HEK293T (cell line): ENCODE measurements around the gene ARID4A.

Experiments used
- CTCF ChIA-PET: fragments of 350-600 bp; formaldehyde crosslinking; extraction: SDS; loops from one replicate; lab custom pipeline; 2021; ENCODE audit warnings: antibody characterized with exemption, inconsistent platforms; lab: Yijun Ruan, JAX
- POLR2A ChIA-PET: fragments of 350-600 bp; formaldehyde crosslinking; extraction: SDS; loops from one replicate; lab custom pipeline; 2020; ENCODE audit warnings: antibody characterized with exemption, inconsistent platforms; lab: Yijun Ruan, JAX
- DNase-seq: peaks from one replicate; pipeline ENCODE4 v3.0.0; 2012; ENCODE audit warnings: mixed read lengths; ENCODE audit errors: extremely low spot score
- ARNT ChIP-seq: fragments of 450-650 bp; IDR thresholded peaks from 2 replicates; pipeline ENCODE4 v1.6.1; 2017; ENCODE audit warnings: mild to moderate bottlenecking
- BHLHE40 ChIP-seq: fragments of 450-650 bp; IDR thresholded peaks from 2 replicates; pipeline ENCODE4 v1.6.1; 2016; ENCODE audit warnings: mild to moderate bottlenecking, moderate library complexity, borderline replicate concordance
- CTBP1 ChIP-seq: fragments of 450-650 bp; IDR thresholded peaks from 2 replicates; pipeline ENCODE4 v1.6.1; 2016; ENCODE audit warnings: borderline replicate concordance
- ELF4 ChIP-seq: fragments of 450-650 bp; IDR thresholded peaks from 2 replicates; pipeline ENCODE4 v1.6.1; 2017; ENCODE audit warnings: antibody characterized with exemption
- FOXA1 ChIP-seq: fragments of 450-650 bp; IDR thresholded peaks from 2 replicates; pipeline ENCODE4 v1.6.1; 2016; ENCODE audit warnings: mild to moderate bottlenecking
- FOXK2 ChIP-seq: fragments of 450-650 bp; IDR thresholded peaks from 2 replicates; pipeline ENCODE4 v1.6.1; 2016; ENCODE audit warnings: mild to moderate bottlenecking
- FOXM1 ChIP-seq: fragments of 450-650 bp; IDR thresholded peaks from 2 replicates; pipeline ENCODE4 v1.6.1; 2017; ENCODE audit warnings: mild to moderate bottlenecking, borderline replicate concordance
- HDGF ChIP-seq: fragments of 450-650 bp; IDR thresholded peaks from 2 replicates; pipeline ENCODE4 v1.6.1; 2017; ENCODE audit warnings: antibody characterized with exemption, borderline replicate concordance
- L3MBTL2 ChIP-seq: fragments of 450-650 bp; conservative IDR thresholded peaks from 2 replicates; pipeline ENCODE4 v1.6.1; 2016; ENCODE audit warnings: mild to moderate bottlenecking
- LEF1 ChIP-seq: fragments of 450-650 bp; IDR thresholded peaks from 2 replicates; pipeline ENCODE4 v1.6.1; 2017; ENCODE audit warnings: mild to moderate bottlenecking, borderline replicate concordance
- NFRKB ChIP-seq: fragments of 450-650 bp; IDR thresholded peaks from 2 replicates; pipeline ENCODE4 v1.6.1; 2016; ENCODE audit warnings: mild to moderate bottlenecking, moderate library complexity
- SP1 ChIP-seq: fragments of 450-650 bp; IDR thresholded peaks from 2 replicates; pipeline ENCODE4 v1.6.1; 2017
- SUZ12 ChIP-seq: fragments of 450-650 bp; IDR thresholded peaks from 2 replicates; pipeline ENCODE4 v1.6.1; 2016; ENCODE audit warnings: mild to moderate bottlenecking
- TARDBP ChIP-seq: fragments of 450-650 bp; IDR thresholded peaks from 2 replicates; pipeline ENCODE4 v1.6.1; 2016
- ZNF384 ChIP-seq: fragments of 450-650 bp; IDR thresholded peaks from 2 replicates; pipeline ENCODE4 v1.6.1; 2016
- TF ChIP-seq, protein P1 (sequence below): fragments of 450-650 bp; IDR thresholded peaks from 2 replicates; pipeline ENCODE4 v1.6.1; 2016

The ARID4A gene

GRCh38 chr14:58362798-58363412 lies 64.5 kb downstream of the ARID4A start:
- TF ChIP-seq TARDBP (no peak), FOXM1 (no peak), ARNT (no peak), L3MBTL2 (no peak), SUZ12 (no peak), NFRKB (no peak), FOXK2 (no peak), SP1 (no peak), ELF4 (no peak), BHLHE40 (no peak), FOXA1 (no peak), ZNF384 (no peak), HDGF (no peak)
- DNase-seq: peak; percentile 16
- ChIA-PET CTCF (no interaction called here), POLR2A (no interaction called here)

DNA sequence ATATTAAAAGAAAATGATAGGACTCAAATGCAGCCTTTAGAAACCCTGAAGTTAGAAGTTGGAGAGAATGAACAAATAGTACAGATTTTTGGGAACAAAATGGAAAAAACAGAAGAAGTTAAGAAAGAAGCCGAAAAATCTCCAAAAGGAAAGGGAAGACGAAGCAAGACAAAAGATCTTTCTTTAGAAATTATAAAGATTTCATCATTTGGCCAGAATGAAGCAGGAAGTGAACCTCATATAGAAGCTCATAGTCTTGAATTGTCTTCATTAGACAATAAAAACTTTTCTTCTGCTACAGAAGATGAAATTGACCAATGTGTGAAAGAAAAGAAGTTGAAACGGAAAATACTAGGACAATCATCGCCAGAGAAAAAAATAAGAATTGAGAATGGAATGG lies 66.0 kb downstream of the ARID4A start:
- CTCF ChIA-PET: no interaction called here

DNA sequence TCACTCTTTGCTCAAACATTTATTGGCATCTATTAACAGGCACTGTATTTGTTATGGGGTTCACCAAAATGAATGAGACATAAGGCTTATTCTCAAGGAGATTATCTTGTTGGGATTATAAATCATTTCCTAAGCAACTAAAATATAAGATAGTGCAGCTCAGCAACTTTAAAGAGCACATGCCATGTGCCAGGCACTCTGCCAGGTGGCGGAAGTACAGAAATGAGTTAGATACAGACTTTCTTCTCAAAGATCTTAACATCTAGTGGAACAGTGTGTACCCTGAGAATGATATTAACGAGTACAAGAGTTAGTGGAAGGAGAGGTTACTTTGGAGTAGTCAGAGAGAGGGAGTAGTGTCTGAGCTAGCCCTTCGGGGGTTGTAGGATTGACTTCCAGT lies 68.9 kb downstream of the ARID4A start:
- DNase-seq: no peak
- POLR2A ChIA-PET: no interaction called here
- CTCF ChIA-PET: no interaction called here
- TF ChIP-seq ARNT (no peak), ELF4 (no peak), ZNF384 (no peak), FOXM1 (no peak), LEF1 (no peak), TARDBP (no peak), NFRKB (no peak), HDGF (no peak)
- TF ChIP-seq, protein P1, sequence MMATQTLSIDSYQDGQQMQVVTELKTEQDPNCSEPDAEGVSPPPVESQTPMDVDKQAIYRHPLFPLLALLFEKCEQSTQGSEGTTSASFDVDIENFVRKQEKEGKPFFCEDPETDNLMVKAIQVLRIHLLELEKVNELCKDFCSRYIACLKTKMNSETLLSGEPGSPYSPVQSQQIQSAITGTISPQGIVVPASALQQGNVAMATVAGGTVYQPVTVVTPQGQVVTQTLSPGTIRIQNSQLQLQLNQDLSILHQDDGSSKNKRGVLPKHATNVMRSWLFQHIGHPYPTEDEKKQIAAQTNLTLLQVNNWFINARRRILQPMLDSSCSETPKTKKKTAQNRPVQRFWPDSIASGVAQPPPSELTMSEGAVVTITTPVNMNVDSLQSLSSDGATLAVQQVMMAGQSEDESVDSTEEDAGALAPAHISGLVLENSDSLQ: no peak

More for the DNA sequence above, 66.0 kb downstream of the ARID4A start:
- POLR2A ChIA-PET: interaction anchor here (1.0 kb wide), 1 partner anchor 63 kb away, joined by 3 read pairs; the partner anchor contains the start of genes KIAA0586 and TIMM9
- TF ChIP-seq FOXM1 (no peak), ZNF384 (no peak), ARNT (no peak), LEF1 (no peak), BHLHE40 (no peak)
- no peak for DNase-seq

DNA sequence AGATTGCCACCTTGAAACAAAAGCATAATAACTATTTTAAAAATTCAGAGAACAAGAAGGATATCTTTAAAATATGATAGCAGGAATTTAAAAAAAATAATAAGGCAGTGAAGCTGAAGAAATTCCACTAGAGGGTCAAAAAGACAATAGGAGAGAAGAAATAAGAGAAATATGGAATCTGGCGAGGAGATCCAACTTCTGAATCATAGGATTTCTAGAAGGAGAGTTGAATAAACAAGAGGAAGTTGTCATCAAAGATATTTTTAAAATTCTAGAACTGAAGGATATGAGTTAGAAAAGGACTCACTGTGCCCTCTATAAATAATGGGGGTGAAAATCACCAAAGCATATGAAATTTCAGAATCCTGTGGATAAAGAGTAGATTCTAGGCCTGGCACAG lies 70.6 kb downstream of the ARID4A start:
- TF ChIP-seq, protein P1: no peak
- POLR2A ChIA-PET: no interaction called here
- CTCF ChIA-PET: no interaction called here
- no peak for DNase-seq

- TF ChIP-seq SP1: no peak
- TF ChIP-seq ELF4: no peak
- no peak for TF ChIP-seq NFRKB
- ChIA-PET CTCF (interaction anchor here (1.5 kb wide), 1 partner anchor 20 kb away, joined by 3 read pairs; no protein-coding TSS in a partner anchor), POLR2A (no interaction called here)
- no peak for DNase-seq
Measured at GRCh38 chr14:58376791-58377190, 78.4 kb downstream of the ARID4A start.

DNA sequence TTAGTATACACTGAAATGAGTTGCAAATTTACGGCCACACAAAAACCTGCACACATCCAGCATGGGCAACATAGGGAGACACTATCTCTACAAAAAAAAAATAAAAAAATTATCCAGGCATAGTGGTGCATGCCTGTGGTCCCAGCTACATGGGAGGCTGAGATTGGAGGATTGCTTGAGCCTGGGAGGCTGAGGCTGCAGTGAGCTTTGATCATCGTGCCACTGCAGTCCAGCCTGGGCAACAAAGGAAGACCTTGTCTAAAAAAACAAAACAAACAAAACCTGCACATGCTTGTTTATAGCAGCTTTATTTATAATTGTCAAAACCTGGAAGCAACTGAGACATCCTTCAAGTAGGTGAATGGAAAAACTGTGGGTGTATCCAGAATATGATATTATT lies 92.5 kb downstream of the ARID4A start:
- POLR2A ChIA-PET: no interaction called here
- TF ChIP-seq CTBP1: no peak
- DNase-seq: no peak
- CTCF ChIA-PET: no interaction called here

- DNase-seq: no peak
- TF ChIP-seq L3MBTL2 (peak; percentile 69), FOXK2 (no peak)
- ChIA-PET CTCF (interaction anchor here (0.6 to 1.2 kb wide), 4 partner anchors 9 to 364 kb away, joined by 3 to 4 read pairs (median 3); no protein-coding TSS in a partner anchor), POLR2A (interaction anchor here (0.7 to 2.9 kb wide), 4 partner anchors 16 to 278 kb away, joined by 3 to 12 read pairs (median 4); partner anchors contain the start of gene ARID4A)
Measured at GRCh38 chr14:58395562-58395811, 97.1 kb downstream of the ARID4A start.
